Cardiac muscle cell (in vitro differentiated cells and primary cell): Measurements from ENCODE around the gene RBM44. TPM values are rescaled to one million over a fixed set of nuclear protein-coding genes. Genes with fewer than 3 reads are reported as not detected.

ENCODE experiments used
- DNase-seq, 2 donors: peaks; one replicate each; pipeline versions ENCODE4 v3.0.0 to v3.0.0-alpha.2; 2010 to 2017; ENCODE audit warnings: low read depth in 1 of 2, low spot score in 1 of 2
- H3K27ac ChIP-seq: fragments of 200-600 bp; sonication (generic); 2 replicates; pipeline ENCODE4 v1.5.1; 2016
- H3K27me3 ChIP-seq: fragments of 200-600 bp; sonication (generic); 2 replicates; pipeline ENCODE4 v1.6.0; 2016; ENCODE audit warnings: control low read depth
- H3K36me3 ChIP-seq: fragments of 200-600 bp; sonication (generic); 2 replicates; pipeline ENCODE4 v1.5.1; 2016; ENCODE audit warnings: control low read depth
- H3K4me1 ChIP-seq: fragments of 200-600 bp; sonication (generic); 2 replicates; pipeline ENCODE4 v1.8.1; 2017; ENCODE audit warnings: low read depth, mild to moderate bottlenecking, mixed run types
- H3K4me3 ChIP-seq: fragments of 200-600 bp; sonication (generic); 2 replicates; pipeline ENCODE4 v1.5.1; 2016; ENCODE audit warnings: mild to moderate bottlenecking
- H3K9me3 ChIP-seq: fragments of 200-600 bp; sonication (generic); 2 replicates; pipeline ENCODE4 v1.5.1; 2017; ENCODE audit warnings: low read depth, mild to moderate bottlenecking, control low read depth
- polyA plus RNA-seq: library from polyadenylated mRNA; unstranded; fragments of >200 nt; fragmentation: Nextera tagmentation; extraction: Ambion mirVana; gene quantifications from 2 replicates; pipeline ENCODE4 v1.2.1, GENCODE V29; 2016
- total RNA-seq: library from RNA; depleted of rRNA; stranded (reverse); fragments of >200 nt; gene quantifications from 2 replicates; pipeline ENCODE4 v1.2.3, GENCODE V29; 2016
- TF ChIP-seq, protein P1 (sequence below): IDR thresholded peaks from 2 replicates; pipeline ENCODE4 v1.5.1; 2012; ENCODE audit warnings: low read depth, mild to moderate bottlenecking, low read length

RBM44 gene
- total and polyA plus RNA-seq, 2 experiments from 2014 or later, result 0.46 to 0.51 TPM

DNA sequence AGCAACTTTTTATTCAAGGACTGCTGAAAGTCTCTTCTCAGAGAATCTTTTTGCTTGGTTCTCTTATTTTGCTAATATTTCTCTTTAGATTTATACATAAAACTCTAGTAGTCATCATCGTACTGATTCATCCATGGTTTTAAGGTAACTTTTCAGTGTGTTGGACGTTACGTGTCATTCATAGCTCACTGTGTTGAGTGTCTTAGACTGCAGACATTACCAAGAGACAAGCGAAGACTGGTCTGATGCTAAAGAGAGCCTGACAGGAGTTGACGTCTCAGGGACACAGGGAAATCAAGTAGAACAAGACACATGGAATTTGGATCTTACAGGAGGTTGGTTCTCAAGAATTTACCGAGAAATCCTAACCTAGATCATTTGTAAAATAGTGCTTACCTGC is 25.5 kb downstream of the RBM44 start:
- H3K27me3 ChIP-seq, result no peaks in the 10 kb centered on the region
- H3K27ac ChIP-seq, result no peak overlapping the region
- no peak for DNase-seq
- no peaks in the 10 kb centered on the region for H3K36me3 ChIP-seq
- no peaks in the 10 kb centered on the region for H3K4me1 ChIP-seq
- TF ChIP-seq, protein P1, sequence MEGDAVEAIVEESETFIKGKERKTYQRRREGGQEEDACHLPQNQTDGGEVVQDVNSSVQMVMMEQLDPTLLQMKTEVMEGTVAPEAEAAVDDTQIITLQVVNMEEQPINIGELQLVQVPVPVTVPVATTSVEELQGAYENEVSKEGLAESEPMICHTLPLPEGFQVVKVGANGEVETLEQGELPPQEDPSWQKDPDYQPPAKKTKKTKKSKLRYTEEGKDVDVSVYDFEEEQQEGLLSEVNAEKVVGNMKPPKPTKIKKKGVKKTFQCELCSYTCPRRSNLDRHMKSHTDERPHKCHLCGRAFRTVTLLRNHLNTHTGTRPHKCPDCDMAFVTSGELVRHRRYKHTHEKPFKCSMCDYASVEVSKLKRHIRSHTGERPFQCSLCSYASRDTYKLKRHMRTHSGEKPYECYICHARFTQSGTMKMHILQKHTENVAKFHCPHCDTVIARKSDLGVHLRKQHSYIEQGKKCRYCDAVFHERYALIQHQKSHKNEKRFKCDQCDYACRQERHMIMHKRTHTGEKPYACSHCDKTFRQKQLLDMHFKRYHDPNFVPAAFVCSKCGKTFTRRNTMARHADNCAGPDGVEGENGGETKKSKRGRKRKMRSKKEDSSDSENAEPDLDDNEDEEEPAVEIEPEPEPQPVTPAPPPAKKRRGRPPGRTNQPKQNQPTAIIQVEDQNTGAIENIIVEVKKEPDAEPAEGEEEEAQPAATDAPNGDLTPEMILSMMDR, result no peak
- no peaks in the 10 kb centered on the region for H3K9me3 ChIP-seq
- no peak overlapping the region for H3K4me3 ChIP-seq

DNA sequence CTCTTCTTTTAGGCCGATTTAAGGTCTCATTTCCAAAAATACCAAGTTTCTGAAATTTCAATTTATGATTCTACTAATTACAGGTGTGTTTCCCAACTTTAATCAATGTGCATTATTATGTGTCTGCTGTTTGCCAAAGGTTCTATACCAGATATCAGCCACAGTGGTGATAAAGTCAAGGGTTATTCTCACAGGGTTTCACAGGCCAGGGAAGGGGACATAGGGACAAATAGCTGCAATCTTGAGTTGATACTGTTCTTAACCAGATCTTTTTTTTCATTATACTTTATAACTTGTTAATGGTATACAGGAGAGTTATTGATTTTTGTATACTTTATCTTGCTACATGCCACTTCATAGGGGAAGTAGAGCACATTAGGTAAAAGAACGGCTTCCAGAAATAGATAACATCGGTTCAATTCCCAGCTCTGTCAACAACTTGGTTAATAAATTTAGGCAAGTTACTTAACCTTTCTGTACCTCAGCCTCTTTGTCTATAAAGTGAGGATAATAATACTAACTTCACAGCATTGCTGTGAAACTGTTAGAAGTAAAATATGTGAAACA is 28.9 kb downstream of the RBM44 start:
- Histone ChIP-seq H3K4me3 (no peak overlapping the region), H3K4me1 (peaks cover 3% of the 10 kb centered on the region), H3K9me3 (no peaks in the 10 kb centered on the region), H3K36me3 (no peaks in the 10 kb centered on the region), H3K27me3 (no peaks in the 10 kb centered on the region), H3K27ac (no peak overlapping the region)
- TF ChIP-seq, protein P1, result no peak
- DNase-seq, result no peak

DNA sequence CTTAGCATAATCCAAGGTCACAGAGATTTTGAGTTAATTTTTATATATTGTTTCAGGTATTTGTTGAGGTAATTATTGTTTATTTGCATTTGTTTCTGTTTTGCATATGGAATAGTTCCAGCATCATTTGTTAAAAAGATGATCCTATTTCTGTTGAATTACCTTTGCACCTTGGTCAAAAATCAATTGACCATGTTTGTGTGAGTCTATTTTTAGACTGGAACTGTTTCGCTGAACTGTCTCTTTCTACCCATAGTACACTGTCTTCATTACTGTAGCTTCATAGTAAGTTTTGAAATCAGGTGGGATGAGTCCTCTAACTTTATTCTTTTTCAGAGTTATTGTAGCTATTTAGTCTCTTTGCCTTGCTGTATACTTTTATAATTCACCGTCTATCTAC is 31.9 kb downstream of the RBM44 start:
- Histone ChIP-seq H3K36me3 (no peaks in the 10 kb centered on the region), H3K4me3 (no peak overlapping the region), H3K4me1 (peaks cover 3% of the 10 kb centered on the region), H3K27me3 (no peaks in the 10 kb centered on the region), H3K9me3 (no peaks in the 10 kb centered on the region), H3K27ac (no peak overlapping the region)
- no peak for DNase-seq
- TF ChIP-seq, protein P1, result no peak

DNA sequence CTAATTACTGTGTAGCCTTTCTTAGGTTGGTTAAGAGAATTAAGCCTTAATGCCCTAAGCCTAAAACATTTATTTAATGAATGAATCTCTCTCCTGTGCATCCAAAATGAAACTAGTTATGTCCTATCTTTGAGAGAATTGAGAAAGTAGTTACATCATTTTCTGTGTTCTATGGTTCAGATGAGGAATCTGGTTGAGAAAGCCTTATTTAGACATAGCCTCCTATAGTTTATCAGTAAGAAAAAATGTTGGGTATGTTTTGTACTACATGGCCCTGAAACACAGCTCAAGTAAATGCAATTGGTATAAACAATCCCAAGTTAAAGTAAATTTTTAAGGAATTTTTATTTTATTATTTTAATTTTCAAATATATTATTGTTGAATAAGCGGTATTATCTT is 35.0 kb downstream of the RBM44 start:
- Histone ChIP-seq H3K4me3 (no peak overlapping the region), H3K27ac (no peak overlapping the region), H3K4me1 (peaks cover 3% of the 10 kb centered on the region), H3K36me3 (no peaks in the 10 kb centered on the region), H3K9me3 (no peaks in the 10 kb centered on the region), H3K27me3 (no peaks in the 10 kb centered on the region)
- DNase-seq, result peak in 1 of 2 donors; percentile 84
- TF ChIP-seq, protein P1, result no peak

DNA sequence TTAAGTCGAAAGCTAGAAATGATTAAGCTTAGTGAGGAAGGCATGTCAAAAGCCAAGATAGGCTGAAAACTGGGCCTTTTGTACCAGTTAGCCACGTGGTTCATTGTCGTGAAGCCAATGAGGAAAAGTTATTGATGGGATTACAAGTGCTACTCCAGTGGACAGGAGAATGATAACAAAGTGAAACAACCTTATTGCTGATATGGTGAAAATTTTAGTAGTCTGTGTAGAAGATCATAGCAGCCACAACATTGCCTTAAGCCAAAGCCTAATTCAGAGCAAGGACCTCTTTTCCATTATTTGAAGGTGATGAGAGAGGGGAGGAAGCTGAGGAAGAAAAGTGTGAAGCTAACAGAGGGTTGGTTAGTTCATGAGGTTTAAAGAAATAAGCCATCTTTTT is 36.8 kb downstream of the RBM44 start:
- TF ChIP-seq, protein P1, result no peak
- H3K36me3 ChIP-seq, result no peaks in the 10 kb centered on the region
- no peak overlapping the region for H3K4me3 ChIP-seq
- no peaks in the 10 kb centered on the region for H3K9me3 ChIP-seq
- peaks cover 3% of the 10 kb centered on the region for H3K4me1 ChIP-seq
- H3K27me3 ChIP-seq, result no peaks in the 10 kb centered on the region
- DNase-seq, result no peak
- H3K27ac ChIP-seq, result no peak overlapping the region
